ENCODE data around the gene FRS2. TPM values are rescaled to one million over a fixed set of nuclear protein-coding genes. Genes with fewer than 3 reads are reported as not detected.
"Not testable (repeated sequence)": the region's sequence is repeated elsewhere in the genome, so short reads cannot be mapped to it uniquely, and the experiment has no call there.

FRS2 gene
- total RNA-seq, 1 experiment from 2014 or later, result 20.6 TPM

DNA sequence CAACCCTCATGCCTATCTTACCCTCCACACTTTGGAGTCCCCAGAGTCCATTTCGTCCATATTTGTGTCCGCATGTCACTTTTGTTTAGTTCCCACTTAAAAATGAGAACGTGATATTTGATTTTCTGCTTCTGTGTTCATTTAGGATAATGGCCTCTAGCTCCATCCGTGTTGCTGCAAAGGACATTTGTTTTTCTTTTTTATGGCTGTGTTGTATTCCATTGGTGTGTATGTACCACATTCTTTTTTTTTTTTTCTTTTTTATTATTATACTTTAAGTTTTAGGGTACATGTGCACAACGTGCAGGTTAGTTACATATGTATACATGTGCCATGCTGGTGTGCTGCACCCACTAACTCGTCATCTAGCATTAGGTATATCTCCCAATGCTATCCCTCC is 133.4 kb downstream of the FRS2 start:
- DNase-seq (ENCODE audit: low spot score); in situ Hi-C loops (cut with HindIII; ENCODE audit: low sequenced_read_pairs): not testable (repeated sequence)

DNA sequence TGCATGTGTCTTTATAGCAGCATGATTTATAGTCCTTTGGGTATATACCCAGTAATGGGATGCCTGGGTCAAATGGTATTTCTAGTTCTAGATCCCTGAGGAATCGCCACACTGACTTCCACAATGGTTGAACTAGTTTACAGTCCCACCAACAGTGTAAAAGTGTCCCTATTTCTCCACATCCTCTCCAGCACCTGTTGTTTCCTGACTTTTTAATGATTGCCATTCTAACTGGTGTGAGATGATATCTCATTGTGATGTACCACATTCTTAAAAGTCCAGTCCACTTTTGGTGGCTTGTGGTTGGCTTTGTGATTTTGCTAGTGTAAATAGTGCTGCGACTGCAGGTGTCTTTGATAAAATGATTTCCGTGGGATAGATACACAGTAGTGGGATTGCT is 134.1 kb downstream of the FRS2 start:
- in situ Hi-C loops (cut with HindIII; ENCODE audit: low sequenced_read_pairs); DNase-seq (ENCODE audit: low spot score): not testable (repeated sequence)

DNA sequence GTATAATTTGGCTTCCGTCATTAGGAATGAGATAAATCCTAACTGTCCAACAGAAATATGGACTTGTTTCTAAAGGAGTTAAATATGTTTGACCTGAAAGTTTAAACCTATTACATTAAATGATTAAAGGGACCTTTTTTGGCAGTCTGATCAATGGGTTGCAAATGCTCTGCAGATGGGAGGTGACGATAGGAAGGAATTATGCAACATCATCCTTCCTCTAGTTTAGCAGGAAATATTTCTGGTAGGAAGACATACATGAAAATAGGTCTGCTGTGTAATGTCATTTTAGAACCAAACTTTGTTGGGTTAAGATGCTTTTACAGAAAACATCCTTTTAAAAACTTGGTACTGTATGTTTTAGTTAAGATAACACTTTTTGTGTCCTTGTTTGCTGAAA is 137.9 kb downstream of the FRS2 start:
- in situ Hi-C loops (cut with HindIII; ENCODE audit: low sequenced_read_pairs), result no loop called here
- DNase-seq (ENCODE audit: low spot score), result no peak

DNA sequence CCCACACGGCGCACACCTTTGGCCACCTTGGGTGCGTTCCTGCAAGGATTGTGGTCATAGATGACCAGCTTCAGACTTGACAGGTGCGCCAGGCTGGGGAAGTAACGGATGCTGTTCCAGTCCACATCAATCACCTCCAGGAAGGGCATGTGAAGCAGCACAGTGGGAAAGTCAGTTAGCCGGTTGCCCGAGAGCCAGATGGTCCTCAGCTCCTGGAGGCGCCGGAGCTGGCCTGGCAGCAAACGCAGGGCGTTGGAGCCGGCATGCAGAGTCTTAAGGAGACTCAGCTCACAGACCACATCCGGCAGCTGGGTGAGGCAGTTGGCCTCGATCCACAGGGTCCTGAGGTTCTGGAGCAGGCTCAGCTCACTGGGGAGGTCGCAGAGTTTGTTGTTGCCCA is 139.9 kb downstream of the FRS2 start:
- DNase-seq (ENCODE audit: low spot score), result peak; percentile 67
- in situ Hi-C loops (cut with HindIII; ENCODE audit: low sequenced_read_pairs), result no loop called here

DNA sequence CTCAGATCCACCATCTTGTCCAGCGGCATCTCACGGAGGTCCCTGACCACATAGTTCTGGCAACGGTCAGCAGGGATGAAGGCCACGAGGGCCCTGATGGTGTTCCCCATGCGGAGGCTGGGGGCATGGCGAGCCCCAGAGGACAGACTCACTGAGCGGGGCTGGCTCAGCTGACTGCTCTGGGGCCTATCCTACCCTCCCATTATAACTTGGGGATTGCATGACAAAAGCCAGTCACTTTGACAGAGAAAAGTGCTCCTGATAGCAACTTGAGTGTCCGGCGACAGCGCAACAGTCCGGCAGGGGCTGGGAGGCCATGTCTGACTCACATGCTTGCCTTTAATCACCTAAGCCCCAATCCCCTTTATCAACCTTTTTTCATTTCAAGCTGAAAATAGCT is 140.5 kb downstream of the FRS2 start, which contains the start of gene LRRC10:
TSS of gene LRRC10 (minus strand) at position 179 of the 400 bp plus-strand sequence. CDS start at position 110, 69 bp downstream.
- DNase-seq (ENCODE audit: low spot score), result no peak
- in situ Hi-C loops (cut with HindIII; ENCODE audit: low sequenced_read_pairs), result no loop called here

DNA sequence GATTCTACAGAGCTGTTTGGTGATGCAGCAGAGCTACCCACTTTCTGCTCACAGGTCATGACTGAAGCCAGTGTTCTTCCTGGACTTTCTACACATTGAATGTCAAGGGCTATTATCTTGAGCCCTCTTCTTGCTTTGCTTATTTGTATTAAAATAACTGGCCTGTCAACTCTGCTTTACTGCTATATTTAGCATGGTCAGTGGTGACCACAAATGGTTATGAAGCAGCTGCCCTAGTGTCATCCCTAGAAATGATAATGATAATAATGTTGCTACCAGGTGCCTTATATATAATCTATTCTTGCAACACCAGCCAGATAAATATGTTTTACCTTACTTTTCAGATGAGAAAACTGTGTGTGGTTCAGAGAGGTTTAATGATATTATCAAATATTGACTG is 143.2 kb downstream of the FRS2 start:
- no peak for DNase-seq (ENCODE audit: low spot score)
- in situ Hi-C loops (cut with HindIII; ENCODE audit: low sequenced_read_pairs), result no loop called here

DNA sequence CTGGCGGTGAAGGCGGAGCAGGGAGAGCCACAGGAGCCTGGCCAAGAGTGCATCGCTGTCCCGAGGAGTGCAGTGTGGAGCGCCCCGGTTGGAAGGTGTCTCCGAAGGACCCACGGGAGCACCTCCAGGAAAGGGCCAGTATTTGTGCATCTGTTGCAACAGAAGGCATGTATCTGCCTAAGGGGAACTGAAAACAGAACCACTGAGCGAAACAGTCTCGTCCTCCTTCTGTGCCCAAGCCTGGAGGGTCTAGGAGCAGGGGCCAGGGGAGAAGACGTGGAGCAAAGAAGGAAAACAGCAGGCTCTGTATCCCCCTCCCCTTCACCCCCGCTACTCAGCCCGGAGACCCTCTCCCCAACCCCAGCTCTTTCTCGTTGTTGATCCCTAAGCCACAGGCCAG is 145.8 kb downstream of the FRS2 start:
- in situ Hi-C loops (cut with HindIII; ENCODE audit: low sequenced_read_pairs), result no loop called here
- no peak for DNase-seq (ENCODE audit: low spot score)

DNA sequence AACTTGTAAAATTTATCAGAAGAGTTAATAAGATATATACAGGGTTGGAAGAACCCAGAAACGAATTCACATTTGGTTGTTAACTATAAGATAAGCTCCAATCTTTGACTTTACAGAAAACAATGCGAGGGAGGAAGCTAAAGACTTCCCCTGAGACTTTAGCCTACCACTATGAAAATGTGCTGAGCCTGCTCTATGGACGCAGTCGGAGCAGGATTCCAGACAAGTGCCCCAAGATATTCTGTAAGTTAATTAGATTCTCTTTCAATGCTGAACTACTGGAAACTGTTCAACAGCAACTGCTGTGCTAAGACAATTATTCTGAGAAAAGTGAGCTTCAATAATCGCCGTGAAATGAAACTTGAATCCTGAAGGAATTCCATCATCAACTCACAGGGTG is 148.9 kb downstream of the FRS2 start:
- no peak for DNase-seq (ENCODE audit: low spot score)
- in situ Hi-C loops (cut with HindIII; ENCODE audit: low sequenced_read_pairs), result no loop called here

DNA sequence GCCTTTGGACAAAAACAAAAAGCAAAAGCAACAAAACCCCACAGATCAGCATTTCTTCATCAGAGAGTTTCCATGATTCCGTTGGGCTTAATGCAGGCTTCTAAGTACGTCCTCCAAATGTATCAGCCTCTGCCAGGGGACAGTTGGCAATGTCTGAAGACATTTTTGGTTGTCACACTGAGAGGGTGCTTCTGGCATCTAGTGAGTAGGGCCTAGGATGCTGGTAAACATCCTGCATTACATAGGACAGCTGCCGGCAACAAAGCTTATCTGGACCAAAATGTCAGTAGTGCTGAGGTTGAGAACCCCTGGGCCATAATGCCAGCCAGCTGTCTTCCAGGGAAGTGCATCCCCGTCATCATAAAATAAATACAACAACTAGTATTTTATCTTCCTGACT is 149.9 kb downstream of the FRS2 start:
- in situ Hi-C loops (cut with HindIII; ENCODE audit: low sequenced_read_pairs), result no loop called here
- DNase-seq (ENCODE audit: low spot score), result no peak

DNA sequence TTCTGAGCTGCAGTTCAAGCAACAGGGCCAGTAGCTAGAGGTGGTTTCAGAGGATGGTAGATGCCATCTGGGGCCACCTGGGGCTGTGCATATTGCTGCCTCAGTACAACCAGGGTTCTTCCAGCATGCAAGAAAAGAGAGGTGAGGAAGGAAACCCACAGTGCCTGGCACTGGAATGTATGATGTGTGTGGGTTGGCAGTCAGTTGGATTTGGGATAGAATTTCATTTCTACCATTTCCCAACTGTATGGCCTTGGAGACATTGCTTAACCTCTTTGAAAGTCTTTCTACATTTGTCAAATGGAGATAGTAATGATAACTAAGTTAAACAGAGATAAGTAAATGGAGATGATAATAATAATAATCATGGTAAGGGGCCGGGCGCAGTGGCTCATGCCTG is 150.7 kb downstream of the FRS2 start:
- in situ Hi-C loops (cut with HindIII; ENCODE audit: low sequenced_read_pairs), result no loop called here
- DNase-seq (ENCODE audit: low spot score), result no peak

DNA sequence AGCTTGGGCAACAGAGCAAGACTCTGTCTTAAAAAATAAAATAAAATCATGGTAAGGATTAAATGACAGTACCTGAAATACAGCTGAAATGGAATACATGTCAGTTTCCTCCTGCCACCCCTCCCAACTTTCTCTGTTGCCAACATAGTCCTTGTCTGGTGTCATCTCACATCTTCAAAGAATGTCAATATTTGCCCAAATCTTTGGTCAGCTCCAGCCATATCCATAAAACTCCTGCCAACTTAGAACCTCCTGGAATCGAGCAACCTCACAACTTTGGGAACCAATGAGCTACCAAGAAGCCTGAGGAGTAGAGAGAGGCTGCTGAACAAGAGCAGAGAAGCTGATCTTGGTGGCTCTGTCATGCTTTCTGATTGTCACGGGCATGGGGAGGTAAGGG is 151.4 kb downstream of the FRS2 start:
- in situ Hi-C loops (cut with HindIII; ENCODE audit: low sequenced_read_pairs), result no loop called here

DNA sequence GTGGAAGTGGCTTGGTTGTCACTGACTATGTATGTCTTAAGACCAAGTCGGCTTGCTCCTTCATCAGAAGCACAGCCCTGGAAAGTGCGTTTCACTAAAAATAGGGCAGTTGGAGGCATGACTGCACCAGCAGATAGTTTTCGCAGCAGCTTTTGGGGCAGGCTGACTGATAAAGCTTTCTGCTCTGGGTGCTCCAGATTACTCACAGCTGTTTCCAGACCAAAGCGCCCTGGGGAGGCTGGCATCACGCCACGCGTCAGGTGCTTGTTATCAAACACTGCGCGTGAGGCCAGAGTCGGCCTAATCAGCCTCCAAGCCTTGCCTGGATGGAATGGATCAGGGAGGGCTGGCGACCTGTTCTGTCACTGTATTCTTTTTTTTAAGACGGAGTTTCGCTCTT is 153.8 kb downstream of the FRS2 start:
- no peak for DNase-seq (ENCODE audit: low spot score)
- in situ Hi-C loops (cut with HindIII; ENCODE audit: low sequenced_read_pairs), result no loop called here

More for the DNA sequence above, 151.4 kb downstream of the FRS2 start:
- no peak for DNase-seq (ENCODE audit: low spot score)

DNA sequence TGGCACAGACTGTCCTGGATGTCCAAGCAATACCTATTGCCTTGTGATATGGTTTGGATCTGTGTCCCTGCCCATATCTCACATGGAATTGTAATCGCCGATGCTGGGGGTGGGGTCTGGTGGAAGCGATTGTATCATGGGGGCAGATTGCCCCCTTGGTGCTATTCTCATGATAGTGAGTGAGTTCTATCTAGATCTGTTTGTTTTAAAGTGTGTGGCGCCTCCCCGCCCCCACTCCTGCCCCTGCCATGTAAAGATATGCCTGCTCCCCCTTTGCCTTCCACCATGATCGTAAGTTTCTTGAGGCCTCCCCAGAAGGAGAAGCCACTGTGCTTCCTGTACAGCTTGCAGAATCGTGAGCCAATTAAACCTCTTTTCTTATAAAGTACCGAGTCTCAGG is 157.3 kb downstream of the FRS2 start:
- in situ Hi-C loops (cut with HindIII; ENCODE audit: low sequenced_read_pairs), result no loop called here
- no peak for DNase-seq (ENCODE audit: low spot score)

Other genes starting within 250 kb of the FRS2 start
- gene CPSF6, start 230.8 kb upstream of the FRS2 start, total RNA-seq (2014; rRNA removed; shearing (Covaris generic)), result 78.6 and 94.0 TPM in 2 replicates
- not detected in 2 replicates for gene LYZ, start 122.0 kb upstream of the FRS2 start, total RNA-seq (2014; rRNA removed; shearing (Covaris generic))
- 37.8 and 60.3 TPM in 2 replicates for gene YEATS4, start 110.6 kb upstream of the FRS2 start, total RNA-seq (2014; rRNA removed; shearing (Covaris generic))
- 363 and 440 TPM in 2 replicates for gene CCT2, start 115.1 kb downstream of the FRS2 start, total RNA-seq (2014; rRNA removed; shearing (Covaris generic))
- not detected in 2 replicates for gene LRRC10, start 140.5 kb downstream of the FRS2 start, total RNA-seq (2014; rRNA removed; shearing (Covaris generic))
- 0.61 TPM in 1 of 2 replicates, not detected in the other for gene BEST3, start 228.9 kb downstream of the FRS2 start, total RNA-seq (2014; rRNA removed; shearing (Covaris generic))

Measured in G401 (cell line).